OCI-LY1 (cell line): ENCODE measurements around the gene TEAD3.

Source experiments
- H2AFZ ChIP-seq: fragments of 200-600 bp; sonication (generic), shearing (Covaris generic); 2 replicates; pipeline ENCODE4 v1.6.0; 2014; ENCODE audit warnings: antibody characterized with exemption, mild to moderate bottlenecking, low read length
- H3F3A ChIP-seq: fragments of 200-600 bp; sonication (generic), shearing (Covaris generic); 2 replicates; pipeline ENCODE4 v1.6.0; 2014; ENCODE audit warnings: mild to moderate bottlenecking, antibody characterized with exemption, low read length, moderate library complexity; ENCODE audit not compliant: insufficient read depth
- H3K27ac ChIP-seq: fragments of 200-600 bp; sonication (generic); 2 replicates; pipeline ENCODE4 v1.5.1; 2014; ENCODE audit warnings: low read length, mixed run types, mild to moderate bottlenecking, low read depth; ENCODE audit not compliant: poor library complexity, severe bottlenecking
- H3K27me3 ChIP-seq: fragments of 200-600 bp; sonication (generic); 2 replicates; pipeline ENCODE4 v1.6.0; 2014; ENCODE audit warnings: antibody characterized with exemption, mild to moderate bottlenecking, low read length, moderate library complexity; ENCODE audit not compliant: insufficient read depth
- H3K36me3 ChIP-seq: fragments of 200-600 bp; sonication (generic); 2 replicates; pipeline ENCODE4 v1.6.1; 2014; ENCODE audit warnings: mild to moderate bottlenecking, antibody characterized with exemption, low read length, moderate library complexity, mixed read lengths; ENCODE audit not compliant: insufficient read depth
- H3K4me1 ChIP-seq: fragments of 200-600 bp; sonication (generic); 2 replicates; pipeline ENCODE4 v1.5.1; 2014; ENCODE audit warnings: mild to moderate bottlenecking, low read length, moderate library complexity; ENCODE audit not compliant: insufficient read depth, severe bottlenecking
- H3K4me2 ChIP-seq: fragments of 200-600 bp; sonication (generic), shearing (Covaris generic); 2 replicates; pipeline ENCODE4 v1.6.1; 2014; ENCODE audit warnings: low read length
- H3K4me3 ChIP-seq: fragments of 200-600 bp; sonication (generic); 2 replicates; pipeline ENCODE4 v1.5.1; 2014; ENCODE audit warnings: low read length, low read depth, mild to moderate bottlenecking, mixed read lengths; ENCODE audit not compliant: poor library complexity, severe bottlenecking
- H3K79me2 ChIP-seq: fragments of 200-600 bp; shearing (Covaris generic); 2 replicates; pipeline ENCODE4 v1.6.1; 2016; ENCODE audit warnings: mixed run types, low read length, mixed read lengths; ENCODE audit not compliant: insufficient read depth
- H3K9ac ChIP-seq: fragments of 200-600 bp; sonication (generic), shearing (Covaris generic); 2 replicates; pipeline ENCODE4 v1.6.1; 2014; ENCODE audit warnings: mild to moderate bottlenecking, low read length, mixed read lengths
- H3K9me2 ChIP-seq: fragments of 200-600 bp; sonication (generic), shearing (Covaris generic); 2 replicates; pipeline ENCODE4 v1.6.1; 2014; ENCODE audit warnings: low read depth, mild to moderate bottlenecking, low read length, mixed read lengths
- H3K9me3 ChIP-seq: fragments of 200-600 bp; shearing (Covaris generic); 2 replicates; pipeline ENCODE4 v1.6.1; 2014; ENCODE audit warnings: low read length, mixed read lengths
- H4K20me1 ChIP-seq: fragments of 200-600 bp; sonication (generic), shearing (Covaris generic); 2 replicates; pipeline ENCODE4 v1.6.0; 2016; ENCODE audit warnings: mild to moderate bottlenecking, low read length; ENCODE audit not compliant: insufficient read depth
- EZH2 ChIP-seq: fragments of 200-600 bp; sonication (generic), shearing (Covaris generic); IDR thresholded peaks from 2 replicates; pipeline ENCODE4 v1.8.0; 2017; ENCODE audit warnings: borderline replicate concordance, mixed run types, mild to moderate bottlenecking, antibody characterized with exemption, low read length, moderate library complexity, mixed read lengths
- TF ChIP-seq, protein P1 (sequence below): fragments of 200-600 bp; sonication (generic), shearing (Covaris generic); IDR thresholded peaks from 2 replicates; pipeline ENCODE4 v1.5.1; 2017; ENCODE audit warnings: mild to moderate bottlenecking, antibody characterized with exemption, low read length, moderate library complexity, mixed read lengths

The TEAD3 gene

DNA sequence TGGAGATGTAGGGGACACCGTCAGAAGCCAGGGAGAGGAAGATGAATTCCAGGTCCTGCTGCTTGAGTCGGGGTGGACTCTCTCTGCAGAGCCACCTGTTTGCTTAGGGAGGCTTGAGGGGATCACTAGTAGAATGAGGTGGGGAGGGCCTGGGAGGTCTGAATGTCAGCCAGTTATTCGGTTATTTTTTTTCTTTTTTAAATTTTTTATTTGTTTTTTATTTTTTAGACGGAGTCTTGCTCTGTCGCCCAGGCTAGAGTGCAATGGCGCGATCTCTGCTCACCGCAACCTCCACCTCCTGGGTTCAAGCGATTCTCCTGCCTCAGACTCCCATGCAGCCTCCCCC is 8.4 kb downstream of the TEAD3 start:
- no peaks in the 10 kb centered on the region for H3F3A ChIP-seq
- H3K9me3 ChIP-seq: no peaks in the 10 kb centered on the region
- no peaks in the 10 kb centered on the region for H3K9me2 ChIP-seq
- no peaks in the 10 kb centered on the region for H3K79me2 ChIP-seq
- no peak overlapping the region for H3K4me2 ChIP-seq
- H3K27me3 ChIP-seq: peaks cover 9% of the 10 kb centered on the region
- no peaks in the 10 kb centered on the region for H3K36me3 ChIP-seq
- H3K4me1 ChIP-seq: no peaks in the 10 kb centered on the region
- H3K4me3 ChIP-seq: no peak overlapping the region
- no peak overlapping the region for H3K9ac ChIP-seq
- TF ChIP-seq EZH2: no peak
- TF ChIP-seq, protein P1, sequence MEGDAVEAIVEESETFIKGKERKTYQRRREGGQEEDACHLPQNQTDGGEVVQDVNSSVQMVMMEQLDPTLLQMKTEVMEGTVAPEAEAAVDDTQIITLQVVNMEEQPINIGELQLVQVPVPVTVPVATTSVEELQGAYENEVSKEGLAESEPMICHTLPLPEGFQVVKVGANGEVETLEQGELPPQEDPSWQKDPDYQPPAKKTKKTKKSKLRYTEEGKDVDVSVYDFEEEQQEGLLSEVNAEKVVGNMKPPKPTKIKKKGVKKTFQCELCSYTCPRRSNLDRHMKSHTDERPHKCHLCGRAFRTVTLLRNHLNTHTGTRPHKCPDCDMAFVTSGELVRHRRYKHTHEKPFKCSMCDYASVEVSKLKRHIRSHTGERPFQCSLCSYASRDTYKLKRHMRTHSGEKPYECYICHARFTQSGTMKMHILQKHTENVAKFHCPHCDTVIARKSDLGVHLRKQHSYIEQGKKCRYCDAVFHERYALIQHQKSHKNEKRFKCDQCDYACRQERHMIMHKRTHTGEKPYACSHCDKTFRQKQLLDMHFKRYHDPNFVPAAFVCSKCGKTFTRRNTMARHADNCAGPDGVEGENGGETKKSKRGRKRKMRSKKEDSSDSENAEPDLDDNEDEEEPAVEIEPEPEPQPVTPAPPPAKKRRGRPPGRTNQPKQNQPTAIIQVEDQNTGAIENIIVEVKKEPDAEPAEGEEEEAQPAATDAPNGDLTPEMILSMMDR: no peak
- H4K20me1 ChIP-seq: no peaks in the 10 kb centered on the region
- H2AFZ ChIP-seq: no peak overlapping the region
- H3K27ac ChIP-seq: no peak overlapping the region

DNA sequence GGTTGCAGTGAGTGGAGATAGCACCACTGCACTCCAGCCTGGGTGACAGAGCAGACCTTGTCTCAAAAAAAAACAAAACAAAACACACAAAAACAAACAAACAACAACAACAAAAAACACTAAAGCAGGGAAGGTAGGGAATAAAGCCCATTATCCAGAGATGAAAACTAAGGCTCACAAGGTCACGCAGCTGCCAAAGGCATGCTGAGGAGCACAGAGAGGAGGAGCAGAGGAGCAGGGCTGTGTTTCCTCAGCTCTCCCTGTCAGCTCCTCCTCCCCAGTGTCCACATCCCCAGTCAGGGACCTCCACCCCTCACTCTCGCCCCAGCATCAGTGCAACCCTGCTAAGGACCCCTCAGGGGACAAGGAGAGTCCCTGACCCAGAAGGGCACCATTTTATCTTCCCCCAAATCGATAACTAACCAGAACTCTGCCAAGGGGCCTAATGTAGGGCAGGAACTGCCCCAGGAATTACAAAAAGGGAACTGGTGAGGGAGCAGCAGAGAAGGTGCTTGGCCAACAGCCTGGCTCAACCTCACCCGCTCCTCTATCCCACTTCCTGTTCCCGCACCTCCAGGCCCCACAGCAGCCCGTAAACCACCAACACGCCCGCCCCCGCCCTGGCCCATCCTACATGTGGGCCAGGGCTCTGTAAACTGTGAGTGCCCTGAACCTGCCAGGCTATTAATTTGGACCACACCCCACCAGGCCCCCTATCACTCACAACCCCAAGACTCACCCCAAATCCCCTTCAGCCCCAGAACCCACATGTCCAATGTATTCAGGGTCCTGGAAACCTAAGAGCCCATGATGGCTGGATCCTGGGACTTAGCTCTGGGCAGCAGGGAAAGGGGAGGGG is 9.0 kb downstream of the TEAD3 start:
- Histone ChIP-seq H4K20me1 (no peaks in the 10 kb centered on the region), H3K9me3 (no peaks in the 10 kb centered on the region), H3K9me2 (no peaks in the 10 kb centered on the region), H3K9ac (no peak overlapping the region), H3K4me3 (no peak overlapping the region), H3K4me2 (no peak overlapping the region), H3K79me2 (no peaks in the 10 kb centered on the region), H3K36me3 (no peaks in the 10 kb centered on the region), H2AFZ (no peak overlapping the region), H3K27ac (no peak overlapping the region), H3F3A (no peaks in the 10 kb centered on the region), H3K4me1 (no peaks in the 10 kb centered on the region), H3K27me3 (peaks cover 12% of the 10 kb centered on the region)
- TF ChIP-seq EZH2: no peak
- TF ChIP-seq, protein P1: no peak

DNA sequence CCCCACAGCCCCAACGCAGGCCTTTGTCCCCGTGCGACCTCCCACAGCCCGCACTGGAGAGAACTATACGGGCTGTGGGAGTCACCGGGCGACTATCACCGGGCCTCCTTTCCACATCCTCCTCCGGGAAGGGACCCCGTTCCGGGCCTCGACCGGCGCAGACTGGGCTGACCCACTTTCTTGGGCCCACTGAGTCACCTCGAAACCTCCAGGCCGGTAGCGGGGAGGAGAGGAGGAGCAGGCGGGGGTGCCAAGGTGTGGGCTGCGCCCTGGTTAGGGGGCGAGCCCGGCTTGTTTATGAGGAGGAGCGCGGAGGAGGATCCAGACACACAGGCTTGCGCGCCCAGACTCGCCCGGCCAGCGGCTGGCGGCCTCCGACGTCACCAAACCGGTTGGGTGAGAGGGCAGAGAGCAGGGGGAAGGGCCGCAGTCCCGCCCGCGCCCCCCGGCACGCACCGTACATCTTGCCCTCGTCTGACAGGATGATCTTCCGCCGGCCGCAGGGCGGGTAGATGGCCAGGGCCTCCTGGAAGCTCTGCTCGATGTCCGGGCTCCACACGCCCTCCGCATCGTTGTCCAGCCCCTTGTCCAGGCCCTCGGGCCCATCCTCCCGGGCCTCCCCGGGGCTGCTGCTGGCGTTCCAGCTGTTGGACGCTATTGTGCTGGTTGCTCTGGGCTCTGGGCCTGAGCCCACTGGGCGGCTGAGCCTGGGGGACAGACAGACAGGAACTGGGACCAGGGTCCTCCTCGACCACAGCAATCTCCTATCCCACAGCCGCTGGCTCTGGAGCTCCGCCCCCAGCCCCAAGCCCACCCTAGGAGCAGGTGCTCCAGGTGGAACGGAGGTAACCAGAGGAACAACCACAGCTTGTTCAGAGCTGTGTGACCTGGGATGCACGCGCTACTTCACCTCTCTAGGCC is 10.6 kb downstream of the TEAD3 start:
- no peaks in the 10 kb centered on the region for H3K9me3 ChIP-seq
- no peak overlapping the region for H3K27ac ChIP-seq
- H3F3A ChIP-seq: no peaks in the 10 kb centered on the region
- peaks cover 4% of the 10 kb centered on the region for H3K27me3 ChIP-seq
- H3K4me2 ChIP-seq: no peak overlapping the region
- H3K79me2 ChIP-seq: no peaks in the 10 kb centered on the region
- no peak overlapping the region for H3K4me3 ChIP-seq
- TF ChIP-seq EZH2: no peak
- TF ChIP-seq, protein P1: no peak
- no peak overlapping the region for H3K9ac ChIP-seq
- H2AFZ ChIP-seq: no peak overlapping the region
- no peaks in the 10 kb centered on the region for H3K9me2 ChIP-seq
- H3K36me3 ChIP-seq: no peaks in the 10 kb centered on the region
- H4K20me1 ChIP-seq: no peaks in the 10 kb centered on the region
- no peaks in the 10 kb centered on the region for H3K4me1 ChIP-seq
